ENCODE results near the gene RHOU. TPM values are rescaled to one million over a fixed set of nuclear protein-coding genes. Genes with fewer than 3 reads are reported as not detected.

RHOU gene
- total and polyA plus RNA-seq, 2 of the 13 experiments (the other 11 are each of a cell fraction or from before 2014, with no cell fraction given): 11.9 to 18.5 TPM

DNA sequence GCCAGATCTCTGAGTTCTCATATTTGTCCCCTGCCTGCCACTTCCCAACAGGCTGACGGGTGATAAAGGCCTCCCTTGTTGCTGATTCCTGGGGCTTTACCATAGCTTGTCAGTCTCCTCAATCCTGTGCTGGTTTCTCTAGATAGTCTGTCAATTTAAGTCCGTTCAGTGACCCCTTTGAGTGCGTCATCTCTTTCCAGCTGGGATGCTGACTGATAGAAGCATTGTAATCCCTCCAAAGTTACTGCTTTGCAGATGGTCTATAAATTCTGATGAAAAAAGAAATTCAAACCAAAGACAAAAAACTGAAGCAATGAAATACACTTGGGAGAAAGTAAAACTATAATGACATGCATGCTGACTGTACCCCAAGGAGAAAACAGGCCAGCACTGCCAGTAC is 28.3 kb downstream of the RHOU start:
- in situ Hi-C loops (cut with HindIII; ENCODE audit: extremely low pct_ligation_motif_present, low pct_unique_long_range_greater_than_20kb): no loop called here
- Histone ChIP-seq H3K4me3 (replicated peaks in 1 of 3; ENCODE audit: insufficient read depth in 1 of 3, low read depth in 2 of 3, low read length in 3 of 3) (no peak overlapping the region), H3K27ac (ENCODE audit: extremely low read length, insufficient read depth, low read length) (no peak overlapping the region), H3K4me2 (ENCODE audit: low read depth, low read length) (no peak overlapping the region), H3K27me3 (ENCODE audit: control insufficient read depth in 1 of 2, insufficient read depth in 2 of 2, low read length in 2 of 2) (peaks cover under 1 to 5% of the 10 kb centered on the region in 2 experiments; a peak in 3 of 5 replicates), H3K9me3 (ENCODE audit: low read length) (no peaks in the 10 kb centered on the region), H3K79me2 (ENCODE audit: insufficient read depth, low read length) (no peaks in the 10 kb centered on the region), H3K4me1 (ENCODE audit: insufficient read depth, low read length) (peaks cover 46% of the 10 kb centered on the region), H4K20me1 (ENCODE audit: insufficient read depth, low read length) (no peaks in the 10 kb centered on the region), H2AFZ (ENCODE audit: low read length) (no peak overlapping the region), H3K36me3 (replicated peaks in 1 of 2; ENCODE audit: control insufficient read depth in 1 of 2, insufficient read depth in 2 of 2, low read length in 2 of 2) (no peaks in the 10 kb centered on the region), H3K9ac (ENCODE audit: insufficient read depth, low read depth, low read length) (no peak overlapping the region)
- 70% methylated on average over 3 of the region's 3 CpGs for WGBS (ENCODE audit: low lambda C conversion rate)
- DNase-seq (ENCODE audit: low spot score): no peak
- ChIA-PET CTCF (ENCODE audit: low intra/inter-chr PET ratio, low total read pairs) (no interaction called here), POLR2A (no interaction called here)
- TF ChIP-seq TFAP4 (IDR thresholded peaks at IDR 0.05; ENCODE audit: borderline replicate concordance, low read depth) (no peak), ZNF326 (CRISPR knock-in tag; IDR thresholded peaks at IDR 0.05; ENCODE audit: borderline replicate concordance) (no peak), RNF2 (conservative IDR thresholded peaks at IDR 0.05; ENCODE audit: low read depth) (no peak), JDP2 (CRISPR knock-in tag; IDR thresholded peaks at IDR 0.05; ENCODE audit: borderline replicate concordance) (no peak), ARHGAP35 (CRISPR knock-in tag; IDR thresholded peaks at IDR 0.05; ENCODE audit: borderline replicate concordance) (no peak), ZNF501 (CRISPR knock-in tag; IDR thresholded peaks at IDR 0.05) (no peak), ZNF589 (CRISPR knock-in tag; conservative IDR thresholded peaks at IDR 0.05) (no peak), ZNF350 (CRISPR knock-in tag; IDR thresholded peaks at IDR 0.05; ENCODE audit: borderline replicate concordance, low read depth) (no peak), GFI1 (CRISPR knock-in tag; IDR thresholded peaks at IDR 0.05; ENCODE audit: borderline replicate concordance) (no peak), TRIM22 (IDR thresholded peaks at IDR 0.05) (no peak), ZNF512B (CRISPR knock-in tag; IDR thresholded peaks at IDR 0.05; ENCODE audit: borderline replicate concordance) (no peak), ZNF567 (CRISPR knock-in tag; IDR thresholded peaks at IDR 0.05; ENCODE audit: borderline replicate concordance) (no peak), ZFYVE20 (CRISPR knock-in tag; IDR thresholded peaks at IDR 0.05; ENCODE audit: borderline replicate concordance, low read depth) (no peak), ZNF24 (IDR thresholded peaks at IDR 0.05) (no peak), ZNF83 (CRISPR knock-in tag; IDR thresholded peaks at IDR 0.05; ENCODE audit: borderline replicate concordance) (no peak), POLR2A (IDR thresholded peaks at IDR 0.05; ENCODE audit: insufficient read depth in 1 of 2, low read depth in 2 of 2, low read length in 2 of 2) (no peak), ZMAT3 (CRISPR knock-in tag; conservative IDR thresholded peaks at IDR 0.05) (no peak)
- no peak for FAIRE-seq
- ATAC-seq: no peak
- no TSS peak for BruUV-seq (replicated peaks)
- intact Hi-C loops (cut with micrococcal nuclease; ENCODE audit: unreplicated experiment): no loop called here

Data from HepG2 (cell line).